Measurements from ENCODE around the gene GPR82.

The GPR82 gene

GRCh38 chrX:41759817-41760216 lies 35.8 kb downstream of the GPR82 start:
- DNase-seq: no peak
- peak; percentile 46 for TF ChIP-seq CTCF (IDR thresholded peaks at IDR 0.05; ENCODE audit: low read depth, low read length)
- Histone ChIP-seq H3K9me3 (ENCODE audit: severe bottlenecking) (no peaks in the 10 kb centered on the region), H3K27me3 (ENCODE audit: insufficient read depth, low read depth, severe bottlenecking) (no peaks in the 10 kb centered on the region), H3K27ac (no peak overlapping the region), H3K36me3 (no peaks in the 10 kb centered on the region), H3K4me3 (ENCODE audit: low read depth, low read length) (no peak overlapping the region)

DNA sequence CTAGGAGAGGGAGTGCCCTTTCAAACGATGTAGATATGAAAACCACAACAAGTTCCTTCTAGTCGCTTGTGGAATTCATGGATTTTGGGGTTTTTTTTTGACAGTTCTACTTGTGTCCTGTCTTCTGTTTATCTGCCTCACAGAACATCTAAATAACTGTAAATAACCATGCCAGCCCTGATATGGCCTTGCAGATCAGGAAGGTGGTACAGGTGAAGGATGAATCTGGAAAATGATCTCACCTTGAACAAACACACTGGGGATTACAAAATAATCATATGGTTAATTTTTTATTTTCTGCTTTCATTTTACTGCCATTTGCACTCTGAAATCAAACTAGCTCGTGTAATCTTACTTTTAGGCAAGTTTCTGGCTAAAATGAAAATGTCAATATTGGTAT lies 37.2 kb downstream of the GPR82 start:
- Histone ChIP-seq H3K27ac (no peak overlapping the region), H3K27me3 (ENCODE audit: insufficient read depth, low read depth, severe bottlenecking) (no peaks in the 10 kb centered on the region), H3K4me3 (ENCODE audit: low read depth, low read length) (no peak overlapping the region), H3K9me3 (ENCODE audit: severe bottlenecking) (no peaks in the 10 kb centered on the region), H3K36me3 (no peaks in the 10 kb centered on the region)
- no peak for TF ChIP-seq CTCF (IDR thresholded peaks at IDR 0.05; ENCODE audit: low read depth, low read length)
- no peak for DNase-seq

- Histone ChIP-seq H3K36me3 (no peaks in the 10 kb centered on the region), H3K27ac (no peak overlapping the region), H3K4me3 (ENCODE audit: low read depth, low read length) (no peak overlapping the region), H3K9me3 (ENCODE audit: severe bottlenecking) (no peaks in the 10 kb centered on the region), H3K27me3 (ENCODE audit: insufficient read depth, low read depth, severe bottlenecking) (no peaks in the 10 kb centered on the region)
- DNase-seq: no peak
- no peak for TF ChIP-seq CTCF (IDR thresholded peaks at IDR 0.05; ENCODE audit: low read depth, low read length)
Observed at GRCh38 chrX:41761702-41762101, 37.7 kb downstream of the GPR82 start.

- H3K4me3 ChIP-seq (ENCODE audit: low read depth, low read length): no peak overlapping the region
- no peak for DNase-seq
- no peaks in the 10 kb centered on the region for H3K36me3 ChIP-seq
- H3K9me3 ChIP-seq (ENCODE audit: severe bottlenecking): no peaks in the 10 kb centered on the region
- TF ChIP-seq CTCF (IDR thresholded peaks at IDR 0.05; ENCODE audit: low read depth, low read length): no peak
- no peaks in the 10 kb centered on the region for H3K27me3 ChIP-seq (ENCODE audit: insufficient read depth, low read depth, severe bottlenecking)
- H3K27ac ChIP-seq: no peak overlapping the region
Observed at GRCh38 chrX:41779030-41779564, 55.1 kb downstream of the GPR82 start.
